GM10266 (cell line): Measurements from ENCODE around the gene CACNA1G.

Source experiments
- DNase-seq: peaks from one replicate; pipeline ENCODE4 v3.0.0; 2012; ENCODE audit errors: extremely low spot score
- TF ChIP-seq, protein P1 (sequence below): IDR thresholded peaks from 2 replicates; pipeline ENCODE4 v1.5.1; 2012; ENCODE audit warnings: mild to moderate bottlenecking, low read depth; ENCODE audit not compliant: control insufficient read depth, insufficient read depth; ENCODE audit errors: missing control alignments

The CACNA1G gene

GRCh38 chr17:50642722-50643656 is 82.5 kb downstream of the CACNA1G start:
- TF ChIP-seq, protein P1, sequence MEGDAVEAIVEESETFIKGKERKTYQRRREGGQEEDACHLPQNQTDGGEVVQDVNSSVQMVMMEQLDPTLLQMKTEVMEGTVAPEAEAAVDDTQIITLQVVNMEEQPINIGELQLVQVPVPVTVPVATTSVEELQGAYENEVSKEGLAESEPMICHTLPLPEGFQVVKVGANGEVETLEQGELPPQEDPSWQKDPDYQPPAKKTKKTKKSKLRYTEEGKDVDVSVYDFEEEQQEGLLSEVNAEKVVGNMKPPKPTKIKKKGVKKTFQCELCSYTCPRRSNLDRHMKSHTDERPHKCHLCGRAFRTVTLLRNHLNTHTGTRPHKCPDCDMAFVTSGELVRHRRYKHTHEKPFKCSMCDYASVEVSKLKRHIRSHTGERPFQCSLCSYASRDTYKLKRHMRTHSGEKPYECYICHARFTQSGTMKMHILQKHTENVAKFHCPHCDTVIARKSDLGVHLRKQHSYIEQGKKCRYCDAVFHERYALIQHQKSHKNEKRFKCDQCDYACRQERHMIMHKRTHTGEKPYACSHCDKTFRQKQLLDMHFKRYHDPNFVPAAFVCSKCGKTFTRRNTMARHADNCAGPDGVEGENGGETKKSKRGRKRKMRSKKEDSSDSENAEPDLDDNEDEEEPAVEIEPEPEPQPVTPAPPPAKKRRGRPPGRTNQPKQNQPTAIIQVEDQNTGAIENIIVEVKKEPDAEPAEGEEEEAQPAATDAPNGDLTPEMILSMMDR = no peak
- no peak for DNase-seq

DNA sequence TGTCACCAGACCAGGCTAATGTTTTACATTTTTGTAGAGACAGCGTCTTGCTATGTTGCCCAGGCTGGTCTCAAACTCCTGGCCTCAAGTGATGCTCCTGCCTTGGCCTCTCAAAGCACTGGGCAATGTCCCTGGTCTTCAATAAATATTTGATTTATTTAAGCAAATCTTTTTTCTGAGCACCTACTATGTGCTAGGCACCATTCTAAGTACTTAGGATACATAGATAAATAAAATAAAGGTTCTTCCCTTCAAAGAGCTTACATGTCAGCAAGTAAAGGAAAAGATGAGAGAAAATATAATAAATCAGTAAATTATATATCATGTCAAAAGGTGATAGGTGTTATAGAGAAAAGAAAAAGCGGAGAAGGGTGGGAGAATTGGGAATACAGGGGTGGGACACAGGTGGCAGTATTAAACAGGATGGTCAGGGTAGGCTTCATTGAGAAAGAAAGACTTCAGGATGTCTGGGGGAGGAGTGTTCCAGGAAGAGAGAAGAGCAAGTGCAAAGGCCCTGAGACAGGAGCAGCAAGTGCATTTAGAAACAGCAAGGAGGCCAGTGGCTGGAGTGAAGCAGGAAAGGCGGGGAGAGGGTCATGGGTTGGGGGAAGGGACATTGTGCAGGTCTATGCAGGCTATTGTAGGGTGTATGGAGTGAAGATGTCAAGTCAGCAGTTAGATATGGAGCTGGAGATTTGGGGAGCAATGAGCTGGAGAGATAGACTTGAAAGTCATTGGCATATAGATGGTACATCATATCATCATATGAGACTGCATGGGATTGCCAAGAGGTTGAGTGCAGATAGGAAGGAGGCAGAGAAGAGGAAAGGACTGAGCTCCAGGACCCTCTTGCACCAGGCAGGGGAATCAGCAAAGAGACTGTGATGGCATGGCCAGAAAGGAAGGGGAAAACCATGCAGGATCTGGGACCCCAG is 85.5 kb downstream of the CACNA1G start:
- DNase-seq = no peak
- TF ChIP-seq, protein P1 = no peak

GRCh38 chr17:50647187-50647586 is 86.7 kb downstream of the CACNA1G start:
- TF ChIP-seq, protein P1 = no peak
- DNase-seq = no peak

- no peak for DNase-seq
- TF ChIP-seq, protein P1 = no peak
These were observed 88.8 kb downstream of the CACNA1G start for GRCh38 chr17:50649042-50649908.

DNA sequence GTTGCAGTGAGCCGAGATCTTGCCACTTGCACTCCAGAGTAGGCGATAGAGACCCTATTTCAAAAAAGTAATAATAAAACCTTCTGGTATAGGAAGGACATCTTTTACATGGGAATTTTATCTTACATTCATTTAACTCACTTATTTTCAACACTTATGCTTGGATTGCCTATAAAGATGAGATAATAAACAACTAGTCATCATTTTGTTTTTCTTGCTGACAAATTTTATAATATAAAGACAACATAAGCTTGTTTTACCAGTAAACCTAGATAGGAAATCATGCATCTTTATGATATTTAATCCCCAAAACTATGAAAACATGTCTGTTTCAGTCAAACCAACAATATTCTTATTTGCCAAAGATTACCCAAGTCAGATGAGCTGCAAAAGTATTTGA is 91.1 kb downstream of the CACNA1G start:
- no peak for DNase-seq

GRCh38 chr17:50653738-50654137 is 93.2 kb downstream of the CACNA1G start:
- DNase-seq = no peak
- TF ChIP-seq, protein P1 = no peak

More for the DNA sequence above, 91.1 kb downstream of the CACNA1G start:
- TF ChIP-seq, protein P1 = no peak
